Peyer's patch (tissue), 4 donors: Measurements from ENCODE around the gene CACNA2D4.

Experiments
- CTCF ChIP-seq, 6 experiments: fragments of 450-650 bp in 4 of 6; fragments of 200-600 bp in 2 of 6; sonication (generic) in 1 of 6; IDR thresholded peaks; one replicate each; pipeline ENCODE4 v1.5.1; 2017 to 2019; ENCODE audit warnings: antibody characterized with exemption in 6 of 6, mild to moderate bottlenecking in 3 of 6, moderate library complexity in 1 of 6
- POLR2A ChIP-seq, 2 donors: fragments of 450-650 bp; IDR thresholded peaks; one replicate each; pipeline ENCODE4 v1.5.1; 2017; ENCODE audit warnings: antibody characterized with exemption in 2 of 2, mild to moderate bottlenecking in 2 of 2, moderate library complexity in 2 of 2

- TF ChIP-seq POLR2A (IDR thresholded peaks at IDR 0.05) (no peak), CTCF (IDR thresholded peaks at IDR 0.05) (no peak)
These were observed 60.0 kb downstream of the CACNA2D4 start for GRCh38 chr12:1858456-1858855.
